A549 treated with RU486 at 1 μM for 4 hours (cell line): ENCODE data around the gene STRA8. TPM values are rescaled to one million over a fixed set of nuclear protein-coding genes. Genes with fewer than 3 reads are reported as not detected.

Source experiments
- total RNA-seq: library from RNA; stranded (reverse); fragments of 200-300 nt; extraction: Qiagen RNA extraction; gene quantifications from 5 replicates; pipeline ENCODE4 v1.2.3, GENCODE V29; 2022; ENCODE audit warnings: low read depth

The STRA8 gene
- not detected in 5 replicates for total RNA-seq

DNA sequence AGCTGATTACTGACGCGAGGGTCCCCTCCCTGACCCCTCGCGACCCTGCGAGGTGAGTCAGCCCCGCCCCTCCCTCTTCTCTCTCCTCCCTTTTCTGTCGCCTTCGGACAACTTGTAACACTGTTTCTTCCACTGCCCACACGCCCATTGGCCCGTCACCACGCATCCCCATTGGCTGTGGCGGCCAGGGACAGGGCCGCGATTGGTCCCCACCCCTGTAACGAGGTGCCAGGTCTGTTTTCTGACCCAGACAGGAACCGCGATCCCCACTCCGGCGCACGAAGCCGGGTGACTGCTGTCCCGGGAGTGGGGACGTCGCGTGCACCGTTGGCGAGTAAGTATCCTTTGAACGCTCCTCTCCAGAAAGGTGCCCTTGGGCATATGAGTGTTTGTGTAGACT is at the start of gene STRA8:
Gene STRA8 (plus strand): TSS at position 269 of the 400 bp plus-strand sequence. CDS start 6,687 bp downstream, outside the sequence.

GRCh38 chr7:135211179-135211945 is 22.3 kb upstream of the STRA8 start, which contains the start of gene WDR91:
Gene WDR91, minus strand, starts transcription at chr7:135211526. Its CDS starts 24 bp downstream, at chr7:135211502.

Other genes starting within 250 kb of the STRA8 start
- gene AGBL3, start 247.3 kb upstream of the STRA8 start, total RNA-seq: 0.66 to 1.5 TPM (median 1.1 TPM) in 5 replicates
- 1.1 to 2.0 TPM (median 1.4 TPM) in 5 replicates for gene TMEM140, start 85.8 kb upstream of the STRA8 start, total RNA-seq
- gene CYREN, start 63.1 kb upstream of the STRA8 start, total RNA-seq: 66.7 to 83.3 TPM (median 69.3 TPM) in 5 replicates
- 5.2 to 7.8 TPM (median 6.4 TPM) in 5 replicates for gene WDR91, start 22.3 kb upstream of the STRA8 start, total RNA-seq